22Rv1 (cell line): Measurements from ENCODE around the gene MYO9B.

ENCODE experiments used
- H3K27ac ChIP-seq: fragments of 450-650 bp; 2 replicates; pipeline ENCODE4 v1.5.1; 2017
- CTCF ChIP-seq: fragments of 450-650 bp; IDR thresholded peaks from 2 replicates; pipeline ENCODE4 v1.5.1; 2017; ENCODE audit warnings: mild to moderate bottlenecking
- ZFX ChIP-seq: fragments of 450-650 bp; IDR thresholded peaks from 2 replicates; pipeline ENCODE4 v1.6.1; 2017; ENCODE audit warnings: antibody characterized with exemption, borderline replicate concordance

The MYO9B gene

GRCh38 chr19:17149393-17150135, 74.0 kb downstream of the MYO9B start:
- H3K27ac ChIP-seq = no peak overlapping the region
- no peak for TF ChIP-seq ZFX
- TF ChIP-seq CTCF = no peak

- H3K27ac ChIP-seq = no peak overlapping the region
- no peak for TF ChIP-seq ZFX
- no peak for TF ChIP-seq CTCF
Observed at GRCh38 chr19:17153996-17154395, 78.4 kb downstream of the MYO9B start.

GRCh38 chr19:17155251-17155650, 79.7 kb downstream of the MYO9B start:
- H3K27ac ChIP-seq = no peak overlapping the region
- no peak for TF ChIP-seq ZFX
- no peak for TF ChIP-seq CTCF

- H3K27ac ChIP-seq = no peak overlapping the region
- no peak for TF ChIP-seq ZFX
Observed at GRCh38 chr19:17156296-17156946, 80.8 kb downstream of the MYO9B start.

- H3K27ac ChIP-seq = no peak overlapping the region
Observed at GRCh38 chr19:17156947-17157302, 81.3 kb downstream of the MYO9B start.

GRCh38 chr19:17158584-17158983, 83.0 kb downstream of the MYO9B start:
- H3K27ac ChIP-seq = no peak overlapping the region
- TF ChIP-seq CTCF = no peak
- TF ChIP-seq ZFX = no peak

More at GRCh38 chr19:17156947-17157302, 81.3 kb downstream of the MYO9B start:
- no peak for TF ChIP-seq ZFX
- no peak for TF ChIP-seq CTCF

GRCh38 chr19:17159466-17160393, 84.2 kb downstream of the MYO9B start:
- no peak for TF ChIP-seq ZFX
- no peak for TF ChIP-seq CTCF
- no peak overlapping the region for H3K27ac ChIP-seq
